HG03045 (cell line): ENCODE data around the gene CFB.
A peak's percentile ranks its signal among the peaks of the same experiment; 100 is the strongest.

Source experiments
- ATAC-seq: cut with Tn5 transposase; IDR thresholded peaks from one replicate; pipeline ENCODE4 v1.9.1; 2021; ENCODE audit warnings: mild to moderate bottlenecking, moderate library complexity; ENCODE audit not compliant: unreplicated experiment

CFB gene

DNA sequence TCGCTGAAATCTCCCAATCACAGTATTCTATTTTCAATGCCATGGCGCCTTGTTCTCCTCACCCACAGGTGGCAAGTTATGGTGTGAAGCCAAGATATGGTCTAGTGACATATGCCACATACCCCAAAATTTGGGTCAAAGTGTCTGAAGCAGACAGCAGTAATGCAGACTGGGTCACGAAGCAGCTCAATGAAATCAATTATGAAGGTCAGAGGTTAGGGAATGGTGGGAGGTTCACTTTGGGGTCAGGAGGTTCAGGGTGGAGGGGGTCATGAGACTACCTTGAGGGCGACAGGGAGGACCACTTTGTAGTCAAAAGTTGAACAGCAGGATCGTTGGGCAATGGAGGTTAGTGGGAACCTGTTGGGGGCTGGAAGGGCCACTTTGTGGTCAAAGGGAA is 2.4 kb downstream of the CFB start:
- no peak for ATAC-seq

DNA sequence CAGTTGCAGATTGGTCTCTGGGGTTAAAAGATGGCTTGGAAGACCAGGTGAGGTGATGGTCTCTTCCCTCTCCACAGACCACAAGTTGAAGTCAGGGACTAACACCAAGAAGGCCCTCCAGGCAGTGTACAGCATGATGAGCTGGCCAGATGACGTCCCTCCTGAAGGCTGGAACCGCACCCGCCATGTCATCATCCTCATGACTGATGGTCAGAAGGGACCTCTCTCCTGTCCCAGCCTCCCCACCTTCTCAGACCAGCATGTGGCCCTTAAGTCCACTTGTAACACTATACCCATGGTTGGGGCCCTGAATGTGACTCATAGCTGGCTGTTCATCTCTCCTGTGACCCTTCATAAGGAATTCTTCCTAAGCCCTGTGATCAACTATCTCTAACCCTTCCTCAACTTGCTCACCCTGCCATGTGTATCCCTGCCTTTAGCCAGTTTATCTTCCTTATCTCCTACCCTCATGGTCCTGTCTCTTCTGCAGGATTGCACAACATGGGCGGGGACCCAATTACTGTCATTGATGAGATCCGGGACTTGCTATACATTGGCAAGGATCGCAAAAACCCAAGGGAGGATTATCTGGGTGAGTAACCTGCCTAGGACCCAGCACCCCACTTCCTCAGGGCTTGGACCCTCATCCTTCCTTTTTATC is 3.0 kb downstream of the CFB start:
- no peak for ATAC-seq

DNA sequence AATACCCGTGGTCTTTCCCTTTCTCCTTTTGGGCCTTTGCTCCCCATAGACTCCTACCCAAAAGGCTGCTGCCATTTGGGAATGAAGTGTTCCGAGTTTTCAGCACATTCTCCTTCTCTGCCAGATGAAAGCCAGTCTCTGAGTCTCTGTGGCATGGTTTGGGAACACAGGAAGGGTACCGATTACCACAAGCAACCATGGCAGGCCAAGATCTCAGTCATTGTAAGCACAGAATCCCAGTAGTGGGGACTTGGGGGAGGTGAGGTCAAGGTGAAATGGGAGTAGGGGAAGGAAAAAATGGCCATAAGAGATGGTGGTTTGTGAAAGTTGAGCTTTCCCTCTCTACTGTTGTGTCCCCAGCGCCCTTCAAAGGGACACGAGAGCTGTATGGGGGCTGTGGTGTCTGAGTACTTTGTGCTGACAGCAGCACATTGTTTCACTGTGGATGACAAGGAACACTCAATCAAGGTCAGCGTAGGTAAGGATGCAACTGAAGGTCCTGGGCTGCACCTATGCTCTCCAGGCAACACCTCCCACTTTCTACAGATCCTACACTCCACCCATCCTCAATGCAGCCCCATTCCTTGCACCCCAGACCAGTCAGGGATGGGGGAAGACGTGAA is 4.1 kb downstream of the CFB start:
- ATAC-seq: no peak

DNA sequence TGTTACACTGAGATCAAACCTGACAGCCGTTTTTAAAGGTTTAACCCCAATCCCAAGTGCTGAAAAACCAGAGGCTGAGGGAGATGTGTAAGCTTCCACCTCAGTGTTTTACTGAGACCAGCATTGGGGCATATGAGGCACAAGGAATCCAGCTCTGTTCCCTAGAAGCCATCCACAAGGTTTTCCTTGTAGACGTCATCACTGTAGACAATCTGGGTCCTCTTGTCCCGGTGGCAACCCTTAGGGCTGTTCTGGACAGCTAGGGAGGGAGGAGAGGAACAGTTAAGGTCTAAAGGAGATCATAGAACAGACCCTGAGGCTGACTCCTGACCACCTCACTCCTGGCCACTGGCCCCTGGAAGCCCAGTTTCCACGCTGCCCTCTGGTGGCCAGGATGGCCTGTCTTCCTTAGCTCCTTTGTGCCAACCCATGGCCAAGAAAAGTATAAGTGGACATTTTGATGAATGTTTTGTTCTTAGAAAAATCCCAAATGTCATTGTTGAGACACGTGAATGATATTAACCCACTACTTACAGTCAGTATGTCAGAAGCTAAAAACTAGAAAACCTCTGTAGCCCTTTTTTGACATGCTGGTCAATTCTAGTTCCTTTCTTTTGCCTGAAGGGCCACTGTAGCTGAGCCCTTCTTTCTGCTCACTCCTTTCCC is 6.4 kb downstream of the CFB start:
- no peak for ATAC-seq

DNA sequence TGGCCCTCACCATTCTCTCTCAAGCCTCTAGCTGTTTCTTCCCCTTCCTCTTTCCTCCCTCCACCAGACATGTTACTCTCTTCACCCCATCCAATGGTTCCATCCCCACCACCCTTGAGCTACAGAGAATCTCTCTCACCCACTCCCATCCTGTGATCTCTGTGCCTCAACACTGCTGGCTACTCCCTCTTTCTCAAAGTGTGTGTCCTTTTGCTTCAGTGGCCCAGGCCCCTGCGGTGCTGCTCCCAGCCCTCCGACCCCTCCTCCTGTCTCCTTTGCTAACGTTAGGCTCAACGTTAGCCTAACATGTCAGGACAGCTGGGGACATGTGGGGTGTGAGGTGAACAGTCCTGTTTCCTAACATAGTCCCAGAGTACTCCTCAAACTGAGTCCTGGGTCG is 7.0 kb downstream of the CFB start:
- ATAC-seq: no peak

DNA sequence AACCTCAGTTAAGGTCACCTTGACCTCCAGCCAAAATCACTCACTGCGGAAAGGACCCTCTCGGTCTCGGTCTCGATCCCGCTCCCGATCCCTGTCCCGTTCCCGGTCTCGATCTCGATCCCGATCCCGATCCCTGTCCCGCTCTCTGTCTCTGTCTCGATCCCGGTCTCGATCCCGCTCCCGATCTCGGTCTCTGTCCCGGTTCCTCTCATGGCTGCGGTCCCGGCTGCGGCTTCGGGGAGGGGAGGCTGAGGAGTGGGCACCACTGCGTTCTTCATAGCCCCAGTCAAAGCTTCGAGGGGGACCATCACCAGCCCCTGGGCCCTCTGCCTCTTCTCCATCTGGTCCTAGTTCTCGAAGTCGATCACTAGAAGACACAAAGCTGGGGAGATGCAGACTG is 8.6 kb downstream of the CFB start:
- no peak for ATAC-seq

DNA sequence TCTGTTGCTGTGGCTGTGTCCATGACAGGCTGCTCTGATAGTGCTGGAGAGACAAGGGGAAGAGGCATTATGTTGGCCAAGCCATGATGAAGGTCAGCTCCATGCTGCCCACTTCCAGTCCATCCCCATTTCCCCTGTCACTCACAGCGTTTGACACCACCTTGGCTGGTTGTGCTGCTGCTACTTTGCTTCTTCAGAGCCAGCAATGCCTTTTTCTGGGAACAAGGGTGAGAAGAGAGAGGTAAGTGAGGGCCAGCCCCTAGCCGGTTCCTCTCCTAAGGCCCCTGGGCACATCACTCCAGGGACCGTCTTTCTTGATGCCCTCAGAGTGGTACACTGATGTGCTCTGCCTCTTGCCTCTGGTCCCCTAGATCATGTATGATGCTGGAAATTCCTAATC is 10.9 kb downstream of the CFB start:
- ATAC-seq: no peak

DNA sequence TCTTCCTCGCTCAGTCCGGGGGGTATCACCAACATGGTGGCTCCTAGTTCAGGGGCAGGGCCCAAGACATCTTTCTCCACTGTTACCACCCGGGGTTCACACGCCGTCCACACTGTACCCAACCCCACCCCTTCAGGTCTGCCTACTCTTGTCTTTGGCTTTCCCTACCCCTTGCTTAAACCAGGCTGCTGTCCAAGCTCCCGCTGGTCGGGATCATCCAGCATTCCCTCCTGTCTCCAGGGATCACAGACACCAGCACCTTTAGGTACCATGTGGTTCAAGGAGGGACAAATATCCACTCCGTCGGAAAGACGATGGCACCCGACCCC is 12.5 kb downstream of the CFB start:
- ATAC-seq: no peak

DNA sequence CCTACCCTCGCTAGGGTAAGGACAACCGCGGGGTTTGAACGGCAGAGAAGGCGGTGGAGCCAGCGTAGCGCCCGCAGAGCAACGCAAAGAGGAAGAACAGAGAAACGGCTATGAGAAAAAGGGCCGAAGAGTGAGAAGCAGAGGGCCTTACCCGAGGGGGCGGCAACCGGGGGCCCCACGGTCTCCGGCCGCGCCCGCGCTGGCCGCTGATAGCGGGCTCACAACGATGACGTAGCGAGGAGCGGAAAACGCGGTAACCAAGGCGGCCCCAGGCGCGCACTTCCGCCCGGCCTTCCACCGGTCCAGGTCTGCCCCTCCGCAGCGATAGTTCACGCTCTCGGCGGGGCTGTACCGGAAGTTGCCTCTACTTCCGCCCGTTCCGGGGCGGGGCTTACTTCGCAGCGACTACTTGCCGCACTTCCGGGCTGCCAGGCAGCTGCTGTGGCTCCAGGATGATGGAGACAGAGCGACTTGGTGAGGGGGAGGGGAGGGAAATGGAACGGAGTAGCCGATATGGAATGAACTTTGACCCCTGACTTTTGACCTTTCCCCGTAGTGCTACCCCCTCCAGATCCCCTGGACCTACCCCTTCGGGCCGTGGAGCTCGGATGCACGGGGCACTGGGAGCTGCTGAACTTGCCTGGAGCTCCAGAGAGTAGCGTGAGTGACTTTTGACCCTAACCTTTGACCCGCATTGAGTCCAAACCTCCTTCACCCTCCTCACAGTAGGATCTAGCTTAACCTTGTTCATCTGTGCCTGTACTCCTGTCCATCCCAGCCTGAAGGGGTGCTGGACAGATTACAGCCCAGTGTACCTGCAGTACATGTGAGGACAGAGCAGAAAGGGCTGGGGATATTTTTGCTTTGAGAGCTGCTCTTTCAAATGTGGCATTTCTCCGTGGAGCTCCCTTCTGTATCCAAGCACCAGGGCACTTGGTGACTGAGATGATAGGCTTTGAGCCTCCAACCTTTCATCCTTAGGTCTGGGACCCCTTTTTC is 13.1 kb downstream of the CFB start, which contains the start of the genes NELFE and SKIC2:
NELFE (minus strand) TSS at position 231 of the 999 bp plus-strand sequence. CDS start 525 bp downstream, outside the sequence.
SKIC2 (plus strand) TSS at position 435 of the 999 bp plus-strand sequence; CDS start at position 453, 18 bp downstream.
- peak; percentile 91 for ATAC-seq

DNA sequence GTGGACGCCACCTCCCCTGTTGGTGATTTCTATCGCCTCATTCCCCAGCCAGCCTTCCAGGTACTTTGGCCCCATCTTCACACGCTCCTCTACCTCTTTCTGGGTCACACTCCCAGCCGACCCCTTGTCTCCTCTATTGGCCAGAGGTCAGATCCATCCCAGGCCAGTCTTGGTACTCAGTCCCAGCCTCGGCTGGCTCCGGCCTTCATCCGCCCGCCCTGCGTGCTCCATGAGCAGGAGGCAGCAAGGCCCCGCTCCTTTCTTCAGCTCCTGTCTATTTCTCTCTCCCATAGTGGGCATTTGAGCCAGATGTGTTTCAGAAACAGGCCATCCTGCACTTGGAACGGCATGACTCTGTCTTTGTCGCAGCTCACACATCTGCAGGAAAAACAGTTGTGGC is 15.7 kb downstream of the CFB start:
- ATAC-seq: no peak

DNA sequence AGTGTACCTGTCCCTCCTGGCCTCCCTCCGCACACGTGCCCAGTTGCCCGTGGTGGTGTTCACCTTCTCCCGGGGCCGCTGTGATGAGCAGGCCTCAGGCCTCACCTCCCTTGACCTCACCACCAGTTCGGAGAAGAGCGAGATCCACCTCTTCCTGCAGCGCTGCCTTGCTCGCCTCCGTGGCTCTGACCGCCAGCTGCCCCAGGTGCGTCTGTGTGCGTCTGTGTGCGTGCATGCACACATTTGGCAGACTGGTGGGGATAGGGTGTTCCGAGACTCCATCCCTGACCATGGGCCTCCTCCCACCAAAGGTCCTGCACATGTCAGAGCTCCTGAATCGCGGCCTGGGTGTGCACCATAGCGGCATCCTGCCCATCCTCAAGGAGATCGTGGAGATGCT is 18.0 kb downstream of the CFB start:
- no peak for ATAC-seq

DNA sequence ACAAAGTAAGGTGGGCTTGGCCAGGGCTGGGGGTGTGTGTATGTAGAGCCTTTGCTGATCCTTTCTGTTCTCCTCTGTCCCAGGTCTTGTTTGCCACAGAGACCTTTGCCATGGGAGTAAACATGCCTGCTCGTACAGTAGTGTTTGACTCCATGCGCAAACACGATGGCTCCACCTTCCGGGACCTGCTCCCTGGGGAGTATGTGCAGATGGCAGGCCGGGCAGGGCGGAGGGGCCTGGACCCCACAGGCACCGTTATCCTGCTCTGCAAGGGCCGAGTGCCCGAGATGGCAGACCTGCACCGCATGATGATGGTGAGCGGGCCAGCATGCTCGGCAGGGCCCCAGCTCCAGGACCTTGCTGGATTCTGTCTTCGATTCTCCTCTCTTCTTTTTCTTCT is 19.8 kb downstream of the CFB start:
- ATAC-seq: no peak

DNA sequence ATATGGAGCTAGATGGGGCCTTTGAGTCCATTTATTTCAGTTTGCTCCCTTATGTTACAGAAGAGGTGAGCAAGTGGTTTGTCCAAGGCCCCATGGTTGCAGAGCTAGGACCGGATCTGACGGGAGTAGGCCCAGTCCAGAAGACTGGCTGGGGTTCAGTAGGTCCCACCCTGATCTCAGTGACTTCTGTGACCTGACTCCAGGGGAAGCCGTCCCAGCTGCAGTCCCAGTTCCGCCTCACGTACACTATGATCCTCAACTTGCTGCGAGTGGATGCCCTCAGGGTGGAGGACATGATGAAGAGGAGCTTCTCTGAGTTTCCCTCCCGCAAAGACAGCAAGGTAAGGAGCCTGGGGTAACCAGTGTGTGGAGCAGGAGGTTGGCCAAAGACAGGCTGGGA is 20.6 kb downstream of the CFB start:
- ATAC-seq: no peak

DNA sequence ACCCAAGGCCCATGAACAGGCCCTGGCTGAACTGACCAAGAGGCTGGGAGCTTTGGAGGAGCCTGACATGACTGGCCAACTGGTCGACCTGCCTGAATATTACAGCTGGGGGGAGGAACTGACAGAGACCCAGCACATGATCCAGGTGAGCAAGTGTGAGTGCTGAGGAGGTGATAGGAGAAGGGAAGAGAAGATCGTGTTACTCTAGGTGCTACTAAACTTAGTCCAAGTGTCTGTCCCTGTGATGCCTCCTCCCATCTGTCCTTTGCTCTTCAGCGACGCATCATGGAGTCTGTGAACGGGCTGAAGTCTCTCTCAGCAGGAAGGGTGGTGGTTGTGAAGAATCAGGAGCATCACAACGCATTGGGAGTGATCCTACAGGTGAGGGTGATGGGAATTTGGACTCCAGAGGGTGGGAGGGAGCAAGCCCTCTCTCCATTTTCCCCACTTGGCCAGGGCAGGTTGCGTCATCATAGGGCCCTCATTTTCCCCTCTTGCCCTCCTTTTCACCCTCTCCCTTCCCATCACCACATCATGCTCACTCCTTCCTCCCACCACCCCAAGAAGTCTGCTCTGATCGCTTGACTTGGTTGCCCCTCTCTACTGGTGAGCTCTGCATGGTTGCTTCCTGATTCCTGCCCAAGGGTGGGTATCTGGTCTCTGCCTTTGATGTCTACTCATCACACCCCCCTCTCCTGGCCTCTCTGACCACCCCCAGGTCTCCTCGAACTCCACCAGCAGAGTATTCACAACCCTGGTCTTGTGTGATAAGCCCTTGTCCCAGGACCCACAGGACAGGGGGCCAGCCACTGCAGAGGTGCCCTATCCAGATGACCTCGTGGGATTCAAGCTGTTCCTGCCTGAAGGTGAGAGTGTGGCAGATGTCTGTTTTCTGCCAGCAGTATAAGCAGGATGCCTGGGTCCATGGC is 21.4 kb downstream of the CFB start:
- no peak for ATAC-seq

DNA sequence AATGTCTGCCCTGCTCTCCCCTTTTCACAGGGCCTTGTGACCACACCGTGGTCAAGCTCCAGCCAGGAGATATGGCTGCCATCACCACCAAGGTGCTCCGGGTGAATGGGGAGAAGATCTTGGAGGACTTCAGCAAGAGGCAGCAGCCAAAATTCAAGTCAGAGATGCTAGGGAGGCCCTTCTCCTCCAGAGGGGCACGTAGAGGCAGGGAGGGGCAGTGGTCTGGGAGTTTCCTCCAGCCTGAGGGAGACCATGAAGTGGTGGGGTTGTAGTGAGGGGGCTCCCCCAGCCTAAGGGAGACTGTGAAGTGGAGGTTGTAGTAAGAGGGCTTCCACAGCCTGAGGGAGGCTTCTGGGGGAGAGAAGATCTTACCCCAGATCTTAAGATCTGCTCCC is 22.0 kb downstream of the CFB start:
- no peak for ATAC-seq

DNA sequence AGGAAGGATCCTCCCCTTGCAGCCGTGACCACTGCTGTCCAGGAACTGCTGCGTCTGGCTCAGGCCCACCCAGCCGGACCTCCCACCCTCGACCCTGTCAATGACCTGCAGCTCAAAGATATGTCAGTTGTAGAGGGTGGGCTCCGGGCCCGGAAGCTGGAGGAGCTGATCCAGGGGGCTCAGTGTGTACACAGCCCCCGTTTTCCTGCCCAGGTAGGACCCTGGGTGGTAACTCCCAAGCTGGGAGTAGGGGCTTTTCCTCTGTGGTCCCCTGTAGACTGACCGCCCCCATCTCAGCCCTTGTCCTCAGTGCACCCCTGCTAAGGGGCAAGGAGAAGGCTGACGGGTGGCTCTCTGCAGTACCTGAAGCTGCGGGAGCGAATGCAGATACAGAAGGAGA is 22.4 kb downstream of the CFB start:
- no peak for ATAC-seq

DNA sequence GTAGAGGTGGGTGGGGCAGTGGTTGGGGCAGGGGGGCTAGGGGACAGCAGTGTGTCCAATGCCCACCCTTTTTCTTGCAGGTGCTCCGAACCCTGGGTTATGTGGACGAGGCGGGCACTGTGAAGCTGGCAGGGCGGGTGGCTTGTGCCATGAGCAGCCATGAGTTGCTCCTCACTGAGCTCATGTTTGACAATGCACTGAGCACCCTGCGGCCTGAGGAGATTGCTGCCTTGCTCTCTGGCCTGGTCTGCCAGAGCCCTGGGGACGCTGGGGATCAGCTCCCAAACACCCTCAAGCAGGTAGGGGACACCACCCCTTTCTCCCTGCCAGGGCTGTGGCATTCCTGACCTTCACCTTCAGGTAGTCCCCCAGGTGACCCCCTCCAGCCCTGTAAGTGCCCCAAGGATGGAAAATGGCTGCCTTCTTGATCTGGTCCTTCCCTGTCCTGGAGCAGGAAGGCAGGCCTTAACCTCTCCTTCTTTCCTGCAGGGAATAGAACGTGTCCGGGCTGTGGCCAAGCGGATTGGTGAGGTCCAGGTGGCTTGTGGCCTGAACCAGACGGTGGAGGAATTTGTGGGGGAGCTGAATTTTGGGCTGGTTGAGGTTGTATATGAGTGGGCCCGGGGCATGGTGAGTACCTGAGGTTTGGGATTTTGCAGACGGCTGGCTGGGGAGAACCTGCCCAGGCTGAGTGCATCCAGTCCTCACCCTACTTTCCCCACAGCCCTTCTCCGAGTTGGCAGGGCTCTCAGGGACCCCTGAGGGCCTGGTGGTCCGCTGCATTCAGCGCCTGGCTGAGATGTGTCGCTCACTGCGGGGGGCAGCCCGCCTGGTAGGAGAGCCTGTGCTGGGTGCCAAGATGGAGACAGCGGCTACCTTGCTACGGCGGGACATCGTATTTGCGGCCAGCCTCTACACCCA is 23.2 kb downstream of the CFB start:
- ATAC-seq: no peak

DNA sequence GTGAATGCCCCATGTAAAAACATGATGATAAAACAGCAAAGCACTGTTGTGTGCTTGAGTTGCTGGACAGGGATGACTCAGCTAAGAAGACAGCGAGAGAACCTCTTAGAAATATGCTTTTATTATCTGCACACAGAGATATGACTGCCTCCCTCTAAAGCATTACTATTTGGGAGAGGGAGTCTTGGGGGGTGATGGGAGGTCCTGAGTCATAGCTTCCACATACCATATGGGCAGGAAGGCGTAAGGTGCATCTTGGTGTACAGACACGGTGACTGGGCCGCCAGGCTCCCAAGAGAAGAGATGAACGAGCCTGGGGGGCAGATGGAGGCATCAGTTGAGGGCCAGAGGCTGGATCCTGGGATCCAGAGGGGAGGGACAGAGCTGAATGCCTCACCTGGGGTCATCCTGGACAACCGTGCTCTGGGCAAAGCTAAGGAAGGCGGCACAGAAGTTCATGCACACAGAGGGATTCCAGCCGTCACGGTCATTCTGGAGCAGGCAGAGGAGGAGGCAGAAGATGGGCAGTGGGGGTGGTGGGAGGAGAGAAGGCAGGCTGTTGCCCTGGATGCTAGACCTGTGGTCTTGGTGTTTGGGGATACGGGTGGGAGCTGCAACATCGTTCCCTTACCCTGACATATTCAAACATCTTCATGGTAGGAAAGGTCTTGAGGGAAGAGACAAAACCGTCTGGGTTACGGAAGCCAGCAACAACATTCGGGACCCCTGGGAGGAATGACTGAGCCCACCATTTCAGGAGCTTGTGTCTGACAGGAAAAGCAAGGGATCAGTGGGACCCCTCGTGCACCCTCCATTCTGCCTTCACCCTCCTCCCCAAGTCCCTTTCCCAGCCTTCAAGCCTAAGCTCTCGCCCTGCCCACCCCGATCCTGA is 24.1 kb downstream of the CFB start:
- ATAC-seq: no peak
